GM19025 (cell line): ENCODE measurements around the gene ICAM2.
"Not testable (repeated sequence)": the region's sequence is repeated elsewhere in the genome, so short reads cannot be mapped to it uniquely, and the experiment has no call there.

Experiments used
- ATAC-seq: cut with Tn5 transposase; IDR thresholded peaks from one replicate; pipeline ENCODE4 v1.9.1; 2021; ENCODE audit warnings: mild to moderate bottlenecking, low read depth, moderate library complexity; ENCODE audit not compliant: unreplicated experiment

ICAM2 gene

GRCh38 chr17:63998050-63998720 lies 22.2 kb downstream of the ICAM2 start, which contains the start of gene PRR29:
Gene PRR29, plus strand, starts transcription at chr17:63998351. Its CDS starts 14 bp downstream, at chr17:63998365.
- peak; percentile 57 for ATAC-seq

DNA sequence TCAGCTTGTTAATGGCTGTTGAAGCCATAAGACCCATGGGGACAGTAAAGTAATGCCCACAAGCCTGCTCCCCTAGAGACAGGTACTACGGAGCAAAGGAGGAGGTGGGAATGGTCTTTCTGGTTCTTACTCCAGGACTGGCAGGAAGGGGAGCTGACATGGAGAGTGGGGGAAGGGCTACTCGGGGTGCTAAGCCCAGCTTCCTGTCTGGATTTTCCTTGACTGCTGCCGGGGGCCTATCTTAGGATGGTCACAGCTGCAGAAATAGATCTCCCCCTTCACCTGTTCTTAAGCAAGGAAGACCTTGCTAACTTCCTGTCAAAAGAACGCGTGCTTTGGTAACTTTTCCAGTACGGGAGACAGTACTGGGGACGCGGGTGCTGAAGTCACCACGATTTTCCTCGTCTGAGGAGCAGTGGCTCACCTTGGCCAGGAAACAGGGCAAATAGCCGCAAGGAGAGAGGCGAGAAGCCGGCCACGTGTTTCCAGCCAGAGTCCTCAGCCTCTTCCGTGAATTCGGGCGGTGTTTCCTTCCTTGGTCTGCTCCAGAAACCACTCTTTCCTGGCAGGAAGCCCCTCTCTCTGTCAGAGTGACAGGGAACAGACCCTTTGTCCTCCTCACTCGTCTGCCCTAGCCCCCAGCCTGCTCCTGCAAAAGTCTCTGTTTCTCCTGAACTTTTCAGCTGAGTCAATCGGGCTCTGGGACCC lies 22.9 kb downstream of the ICAM2 start:
- ATAC-seq = no peak

DNA sequence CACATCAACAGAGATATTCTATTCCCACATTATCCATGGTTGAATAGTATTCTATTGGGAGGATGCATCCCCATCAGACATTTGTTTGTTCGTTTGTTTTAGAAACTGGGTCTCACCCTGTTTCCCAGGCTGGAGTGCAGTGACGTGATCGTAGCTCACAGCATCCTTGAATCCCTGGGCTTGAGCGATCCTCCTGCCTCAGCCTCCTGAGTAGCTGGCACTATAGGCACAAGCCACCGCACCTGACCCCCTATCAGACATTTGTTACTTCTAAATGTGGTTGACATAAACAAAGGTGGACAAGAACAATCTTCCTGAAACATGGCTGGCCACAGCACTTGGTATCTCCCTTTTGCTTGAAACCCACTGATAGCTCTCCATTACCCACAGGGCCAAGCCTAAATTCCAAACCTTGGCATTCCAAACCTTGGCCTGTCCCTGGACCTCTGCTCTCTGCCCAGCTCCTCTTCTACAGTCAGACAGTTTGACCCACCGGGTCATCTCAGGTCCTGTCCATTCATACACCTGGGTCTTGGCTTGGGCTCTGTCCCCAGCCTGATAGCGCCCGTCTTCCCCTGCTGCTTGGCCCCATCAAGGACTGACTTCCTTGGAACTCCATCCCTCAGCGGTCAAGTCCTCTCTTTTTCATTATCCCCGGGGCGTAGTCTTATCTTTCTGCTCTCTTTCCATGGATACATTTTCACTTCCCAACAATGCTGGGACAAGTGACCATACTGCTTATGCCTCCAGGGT lies 23.8 kb downstream of the ICAM2 start:
- ATAC-seq = no peak

DNA sequence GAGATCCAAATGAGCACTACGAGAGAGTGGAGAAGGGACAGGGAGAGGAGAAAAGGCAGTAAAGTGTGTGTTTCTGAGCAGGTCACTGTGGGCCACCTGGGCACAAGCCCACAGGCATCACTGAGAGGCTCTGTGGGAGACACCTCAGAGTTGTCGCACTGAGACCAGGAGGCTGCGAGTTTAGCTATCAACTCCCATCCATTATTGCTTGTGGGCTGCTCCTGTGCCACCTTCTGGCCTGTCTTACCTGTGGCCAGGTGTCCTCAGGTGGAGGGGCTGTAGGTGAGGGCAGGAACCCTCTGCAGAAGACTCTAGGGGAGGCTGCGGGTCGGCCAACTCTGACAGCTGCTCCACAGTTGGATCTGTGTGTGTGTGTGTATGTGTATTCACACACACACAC lies 24.8 kb downstream of the ICAM2 start:
- no peak for ATAC-seq

GRCh38 chr17:63993368-63993985 lies 27.0 kb downstream of the ICAM2 start:
- no peak for ATAC-seq

GRCh38 chr17:63991611-63992010 lies 28.8 kb downstream of the ICAM2 start:
- ATAC-seq = no peak

- ATAC-seq = no peak
These were observed 30.6 kb downstream of the ICAM2 start for GRCh38 chr17:63989622-63990345.

DNA sequence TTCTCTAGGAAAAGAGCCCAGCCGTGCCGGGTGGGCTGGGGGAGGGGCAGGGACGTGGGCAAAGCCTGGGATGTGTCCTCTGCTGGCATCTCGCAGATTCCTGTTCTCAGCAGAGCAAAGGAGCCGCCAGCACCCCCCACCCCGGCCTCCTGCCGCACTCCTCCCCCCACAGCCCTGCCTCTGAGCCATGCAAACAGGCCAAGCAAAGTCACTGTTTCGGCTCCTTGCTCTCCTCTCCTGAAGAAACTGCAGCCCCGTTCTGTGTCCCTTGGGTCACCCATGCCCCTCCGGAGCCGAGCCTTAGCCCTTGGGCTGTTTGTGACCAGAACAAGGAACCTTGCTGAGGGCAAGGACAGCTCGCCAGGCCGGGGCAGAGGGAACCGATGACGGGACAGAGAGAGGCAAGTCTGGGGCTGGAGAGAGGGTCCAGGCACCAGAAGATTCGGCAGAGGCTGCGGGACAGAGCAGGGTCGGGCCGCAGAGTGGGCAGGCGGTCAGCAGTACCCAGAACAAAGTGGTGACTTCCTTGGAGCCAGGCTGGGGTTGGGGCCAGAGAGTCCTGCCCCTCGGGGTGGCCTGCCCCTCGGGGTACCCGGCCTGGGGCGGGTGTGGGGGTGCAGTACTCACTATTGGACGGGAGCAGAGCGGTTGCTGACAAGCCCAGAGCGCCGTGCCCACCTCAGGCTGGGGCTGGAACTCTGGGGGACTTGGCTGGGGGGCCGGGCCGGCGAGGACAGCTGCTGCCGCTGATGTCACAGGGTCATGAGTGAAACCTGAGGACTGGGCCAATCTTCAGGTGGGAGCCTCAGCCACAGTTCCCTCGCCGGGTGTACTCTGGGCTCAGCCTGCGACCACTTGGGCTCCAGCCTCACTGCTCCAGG lies 31.5 kb downstream of the ICAM2 start:
- no peak for ATAC-seq

- ATAC-seq = no peak
These were observed 32.3 kb downstream of the ICAM2 start for GRCh38 chr17:63988127-63988478.

GRCh38 chr17:63987221-63988126 lies 33.0 kb downstream of the ICAM2 start:
- ATAC-seq = no peak

- ATAC-seq = no peak
These were observed 33.6 kb downstream of the ICAM2 start for GRCh38 chr17:63986821-63987220.

DNA sequence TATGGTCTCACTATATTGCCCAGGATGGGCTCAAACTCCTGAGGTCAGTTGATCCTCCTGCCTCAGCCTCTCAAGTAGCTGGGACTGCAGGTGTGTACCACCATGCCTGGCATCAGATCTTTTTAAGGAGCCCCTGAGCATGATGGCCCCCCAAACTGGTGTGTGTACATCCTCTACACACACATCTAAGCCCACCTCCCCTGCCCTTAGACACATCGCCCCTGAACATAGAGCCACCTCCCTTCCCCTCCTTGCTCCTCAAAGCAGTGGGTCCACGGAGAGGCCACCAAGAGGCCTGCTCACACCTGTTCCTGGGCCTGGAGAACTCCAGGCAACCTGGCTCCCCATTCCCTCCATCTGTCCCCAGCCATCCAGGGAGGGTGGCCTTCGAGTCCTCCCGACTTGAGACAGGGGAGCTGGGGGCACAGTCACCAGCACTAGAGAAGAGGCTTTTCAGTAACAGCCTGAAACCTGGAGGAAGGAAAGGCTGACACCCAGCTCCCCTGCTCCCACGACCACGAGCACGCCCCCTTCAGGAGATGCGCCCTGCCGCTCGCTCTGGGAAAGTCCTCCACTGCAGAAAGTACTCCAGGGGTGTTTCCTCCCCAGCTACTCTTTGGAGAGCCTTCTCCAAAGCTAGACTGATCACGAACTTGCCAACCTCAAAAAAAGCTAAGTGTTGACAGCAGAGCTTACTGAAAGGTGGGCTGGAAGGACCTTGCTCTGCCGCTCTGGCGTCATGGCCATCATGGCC lies 34.9 kb downstream of the ICAM2 start:
- ATAC-seq = no peak

DNA sequence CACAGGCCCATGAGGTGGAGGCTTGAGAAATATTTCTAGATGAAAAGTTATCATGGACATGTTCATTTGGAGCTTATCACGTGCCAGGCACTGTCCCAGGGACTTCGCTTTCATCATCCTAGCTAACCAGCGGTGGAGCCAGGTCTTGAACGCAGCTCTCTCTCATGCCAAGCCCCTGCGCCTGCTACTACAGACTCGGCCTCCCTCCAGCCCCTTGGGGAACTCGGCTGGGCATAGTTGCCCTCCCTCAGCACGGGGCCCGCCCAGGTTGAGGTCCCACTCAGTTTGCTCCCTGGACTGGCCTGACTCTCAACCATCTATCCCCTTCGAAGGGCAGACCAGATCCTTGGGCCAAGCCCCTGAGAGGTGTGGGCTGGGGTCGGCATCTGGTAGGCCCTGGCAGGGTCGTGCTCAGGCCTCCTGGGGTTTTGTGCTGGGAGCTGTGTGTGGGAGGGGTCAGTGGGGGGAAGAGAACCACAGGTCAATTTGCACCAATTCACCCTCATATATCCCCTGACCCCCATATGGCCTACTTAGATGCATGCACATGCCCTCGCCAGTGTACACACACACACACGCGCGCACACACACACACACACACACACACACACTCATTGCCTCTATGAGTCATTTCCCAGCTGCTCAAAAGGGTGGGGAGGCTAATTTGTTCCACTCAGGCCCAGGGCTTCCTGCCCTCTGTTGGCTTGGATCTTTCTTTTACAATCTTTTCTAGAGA lies 35.6 kb downstream of the ICAM2 start:
- no peak for ATAC-seq

- ATAC-seq = no peak
These were observed 36.2 kb downstream of the ICAM2 start for GRCh38 chr17:63984236-63984635.

DNA sequence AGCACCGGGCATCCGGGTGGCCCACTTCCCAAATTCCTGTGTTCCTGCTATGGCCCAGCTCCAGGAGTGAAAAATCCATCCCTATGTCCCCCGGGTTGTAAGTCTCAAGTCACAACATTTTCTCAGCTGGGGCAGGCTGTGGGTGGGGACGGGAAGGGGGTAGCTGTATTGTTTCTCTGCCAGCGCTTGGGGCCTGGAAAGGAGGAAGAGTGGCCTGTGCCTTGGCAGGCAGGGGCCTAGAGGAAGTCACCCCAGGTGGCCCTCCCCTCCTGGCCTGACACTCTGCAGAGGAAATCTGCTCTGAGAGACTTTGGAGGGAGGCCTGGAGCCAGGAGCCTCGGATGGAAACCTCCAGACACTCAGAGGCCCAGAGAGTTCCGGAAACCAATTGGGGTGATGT lies 37.1 kb downstream of the ICAM2 start:
- ATAC-seq = no peak

GRCh38 chr17:63982641-63983040 lies 37.8 kb downstream of the ICAM2 start:
- ATAC-seq = not testable (repeated sequence)
